ENCODE data around the gene CCDC107. TPM values are rescaled to one million over a fixed set of nuclear protein-coding genes. Genes with fewer than 3 reads are reported as not detected.
"Not testable (repeated sequence)": the region's sequence is repeated elsewhere in the genome, so short reads cannot be mapped to it uniquely, and the experiment has no call there.

The CCDC107 gene
- total RNA-seq, 1 donor from 2014 or later: 17.2 TPM

GRCh38 chr9:35628389-35628991 is 29.6 kb upstream of the CCDC107 start:
- intact Hi-C loops (cut with DNase I): no loop called here
- TF ChIP-seq POLR2A (IDR thresholded peaks at IDR 0.05) (no peak), CTCF (IDR thresholded peaks at IDR 0.05) (no peak), POLR2AphosphoS5 (IDR thresholded peaks at IDR 0.05; ENCODE audit: insufficient read depth in 1 of 2, low read depth in 1 of 2) (no peak)
- no peaks in the 10 kb centered on the region for H3K9me3 ChIP-seq
- no peak overlapping the region for H3K27ac ChIP-seq
- H3K36me3 ChIP-seq: no peaks in the 10 kb centered on the region
- no peaks in the 10 kb centered on the region for H3K27me3 ChIP-seq
- H3K4me3 ChIP-seq: no peak overlapping the region
- no peak for DNase-seq (ENCODE audit: extremely low spot score in 2 of 2)
- no peaks in the 10 kb centered on the region for H3K4me1 ChIP-seq

GRCh38 chr9:35629597-35629996 is 28.5 kb upstream of the CCDC107 start:
- Histone ChIP-seq H3K4me3 (no peak overlapping the region), H3K27me3 (no peaks in the 10 kb centered on the region), H3K4me1 (no peaks in the 10 kb centered on the region), H3K36me3 (no peaks in the 10 kb centered on the region), H3K27ac (no peak overlapping the region), H3K9me3 (no peaks in the 10 kb centered on the region)
- intact Hi-C loops (cut with DNase I): no loop called here
- TF ChIP-seq POLR2A (IDR thresholded peaks at IDR 0.05) (no peak), CTCF (IDR thresholded peaks at IDR 0.05) (no peak), POLR2AphosphoS5 (IDR thresholded peaks at IDR 0.05; ENCODE audit: insufficient read depth in 1 of 2, low read depth in 1 of 2) (no peak)
- no peak for DNase-seq (ENCODE audit: extremely low spot score in 2 of 2)

GRCh38 chr9:35635730-35636129 is 22.4 kb upstream of the CCDC107 start:
- Histone ChIP-seq H3K27me3 (no peaks in the 10 kb centered on the region), H3K36me3 (no peaks in the 10 kb centered on the region), H3K27ac (no peak overlapping the region), H3K9me3 (no peaks in the 10 kb centered on the region), H3K4me1 (no peaks in the 10 kb centered on the region), H3K4me3 (no peak overlapping the region)
- DNase-seq (ENCODE audit: extremely low spot score in 2 of 2): no peak
- intact Hi-C loops (cut with DNase I): no loop called here
- TF ChIP-seq POLR2AphosphoS5 (IDR thresholded peaks at IDR 0.05; ENCODE audit: insufficient read depth in 1 of 2, low read depth in 1 of 2) (no peak), POLR2A (IDR thresholded peaks at IDR 0.05) (no peak), CTCF (IDR thresholded peaks at IDR 0.05) (no peak)

- no peak for TF ChIP-seq POLR2AphosphoS5 (IDR thresholded peaks at IDR 0.05; ENCODE audit: insufficient read depth in 1 of 2, low read depth in 1 of 2)
- no peaks in the 10 kb centered on the region for H3K36me3 ChIP-seq
- H3K4me3 ChIP-seq: no peak overlapping the region
- no peak for DNase-seq (ENCODE audit: extremely low spot score in 2 of 2)
- H3K27ac ChIP-seq: no peak overlapping the region
- H3K4me1 ChIP-seq: no peaks in the 10 kb centered on the region
- intact Hi-C loops (cut with DNase I): no loop called here
- H3K27me3 ChIP-seq: no peaks in the 10 kb centered on the region
- H3K9me3 ChIP-seq: no peaks in the 10 kb centered on the region
These were observed 21.8 kb upstream of the CCDC107 start for GRCh38 chr9:35636135-35636876.

- H3K4me3 ChIP-seq; H3K4me1 ChIP-seq; H3K27ac ChIP-seq; intact Hi-C loops (cut with DNase I); H3K9me3 ChIP-seq; H3K27me3 ChIP-seq; H3K36me3 ChIP-seq; DNase-seq (ENCODE audit: extremely low spot score in 2 of 2): not testable (repeated sequence)
These were observed 21.2 kb upstream of the CCDC107 start for GRCh38 chr9:35636877-35637246.

- H3K4me3 ChIP-seq; intact Hi-C loops (cut with DNase I); H3K9me3 ChIP-seq; H3K27ac ChIP-seq; H3K4me1 ChIP-seq; H3K36me3 ChIP-seq; H3K27me3 ChIP-seq; DNase-seq (ENCODE audit: extremely low spot score in 2 of 2): not testable (repeated sequence)
These were observed 20.6 kb upstream of the CCDC107 start for GRCh38 chr9:35637427-35637955.

- peak in 1 of 2 donors; percentile 8 for DNase-seq (ENCODE audit: extremely low spot score in 2 of 2)
- H3K27ac ChIP-seq; H3K9me3 ChIP-seq; H3K4me1 ChIP-seq; H3K4me3 ChIP-seq; intact Hi-C loops (cut with DNase I); H3K27me3 ChIP-seq; H3K36me3 ChIP-seq: not testable (repeated sequence)
These were observed 19.3 kb upstream of the CCDC107 start for GRCh38 chr9:35638751-35639150.

GRCh38 chr9:35639225-35639624 is 18.9 kb upstream of the CCDC107 start:
- H3K4me1 ChIP-seq; H3K27me3 ChIP-seq; DNase-seq (ENCODE audit: extremely low spot score in 2 of 2); H3K36me3 ChIP-seq; H3K27ac ChIP-seq; H3K9me3 ChIP-seq; intact Hi-C loops (cut with DNase I); H3K4me3 ChIP-seq: not testable (repeated sequence)
